ENCODE results near the gene ZBTB42. TPM values are rescaled to one million over a fixed set of nuclear protein-coding genes. Genes with fewer than 3 reads are reported as not detected.

Gene ZBTB42
- total RNA-seq, 2 experiments from 2014 or later: 1.3 TPM

DNA sequence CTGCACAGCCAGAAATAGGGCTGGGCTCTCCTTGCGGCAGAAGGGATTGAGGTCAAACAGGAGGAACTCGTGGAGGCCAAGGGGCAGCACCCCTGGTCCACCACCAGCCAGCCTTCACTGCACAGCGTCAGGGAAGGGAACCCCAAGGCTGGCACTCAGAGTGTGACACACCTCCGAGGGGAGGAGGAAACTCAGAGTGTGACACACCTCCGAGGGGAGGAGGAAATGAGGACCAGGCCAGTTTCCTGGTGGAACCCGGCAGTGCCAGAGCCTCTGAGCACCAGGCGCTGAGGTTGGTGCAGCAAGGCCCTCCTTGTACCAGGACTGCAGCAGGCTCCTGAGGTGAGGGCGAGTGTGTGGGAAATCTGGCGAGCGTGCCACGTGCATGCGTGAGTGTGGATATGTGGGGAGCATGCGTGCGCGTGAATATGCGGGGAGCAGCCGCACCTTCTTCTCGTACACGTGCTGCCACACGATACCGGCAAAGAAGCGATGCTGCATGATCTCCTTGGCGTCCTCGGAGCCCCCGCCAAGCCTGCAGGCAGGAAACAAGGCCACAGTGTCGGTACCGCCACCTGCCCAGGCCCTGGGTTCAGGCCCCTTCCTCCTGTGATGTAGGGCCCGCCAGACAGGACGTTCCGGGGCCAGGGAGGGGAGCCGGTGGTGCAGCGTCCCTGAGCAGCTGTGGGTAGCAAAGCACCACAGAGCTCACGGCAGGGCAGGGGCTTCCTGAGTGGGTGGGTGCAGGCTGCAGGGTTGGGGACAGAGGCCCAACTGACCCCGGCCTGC, 28.8 kb upstream of the ZBTB42 start:
- no peak for ATAC-seq
- Mint-ChIP-seq H3K27ac (no peak overlapping the region), H3K27me3 (no peaks in the 10 kb centered on the region)

DNA sequence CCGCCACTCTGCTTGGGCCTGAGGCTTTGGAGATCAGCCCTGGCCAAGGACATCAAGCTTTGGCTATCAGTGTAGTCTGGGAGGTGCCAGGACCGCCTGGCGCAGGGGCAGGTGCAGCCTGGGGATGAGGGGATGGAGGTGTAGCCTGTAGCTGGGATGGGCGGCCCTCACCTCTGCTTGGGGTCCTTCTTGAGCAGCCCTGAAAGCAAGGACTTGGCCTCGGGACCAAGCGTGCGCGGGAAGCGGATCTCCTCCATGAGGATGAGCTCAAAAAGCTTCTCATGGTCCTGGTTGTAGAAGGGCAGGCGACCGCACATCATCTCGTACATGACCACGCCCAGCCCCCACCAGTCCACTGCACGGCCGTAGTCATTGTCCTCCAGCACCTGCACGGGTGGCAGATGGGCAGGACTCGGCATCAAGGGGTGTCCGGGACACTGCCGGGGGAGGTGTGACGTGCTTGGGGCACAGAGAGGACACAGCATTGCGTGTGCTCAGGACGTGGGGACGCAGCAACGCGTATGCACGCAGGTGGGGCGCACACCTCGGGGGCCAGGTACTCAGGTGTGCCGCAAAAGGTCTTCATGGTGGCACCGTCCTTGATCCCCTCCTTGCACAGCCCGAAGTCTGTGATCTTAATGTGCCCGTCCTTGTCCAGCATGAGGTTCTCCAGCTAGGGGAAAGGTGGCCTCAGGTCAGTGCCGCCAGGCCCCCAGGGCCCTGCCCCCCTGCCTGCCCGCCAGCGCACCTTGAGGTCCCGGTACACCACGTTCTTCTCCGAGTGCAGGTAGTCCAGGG, 28.0 kb upstream of the ZBTB42 start:
- Mint-ChIP-seq H3K9me3 (peaks cover 4% of the 10 kb centered on the region), H3K27me3 (no peaks in the 10 kb centered on the region), H3K27ac (no peak overlapping the region), H3K4me1 (ENCODE audit: low read depth) (peaks cover 10% of the 10 kb centered on the region), H3K4me3 (no peak overlapping the region), H3K36me3 (ENCODE audit: low read depth) (peaks cover 38% of the 10 kb centered on the region)
- ATAC-seq: no peak
- intact Hi-C loops (cut with micrococcal nuclease): no loop called here
- TF ChIP-seq CTCF (IDR thresholded peaks at IDR 0.05): no peak
- ChIA-PET POLR2A (no interaction called here), CTCF (interaction anchor here (5.6 kb wide), 1 partner anchor 54 kb away, joined by 79 read pairs; no protein-coding TSS in a partner anchor)
- no peak for DNase-seq

More for the DNA sequence above, 28.8 kb upstream of the ZBTB42 start:
- H3K4me1 Mint-ChIP-seq (ENCODE audit: low read depth): peaks cover 10% of the 10 kb centered on the region
- H3K9me3 Mint-ChIP-seq: peaks cover 4% of the 10 kb centered on the region
- TF ChIP-seq CTCF (IDR thresholded peaks at IDR 0.05): no peak
- CTCF ChIA-PET: interaction anchor here (5.6 kb wide), 1 partner anchor 54 kb away, joined by 79 read pairs; no protein-coding TSS in a partner anchor
- intact Hi-C loops (cut with micrococcal nuclease): no loop called here
- POLR2A ChIA-PET: interaction anchor here (0.5 kb wide), 1 partner anchor 726 kb away, joined by 3 read pairs; no protein-coding TSS in a partner anchor
- DNase-seq: no peak
- no peak overlapping the region for H3K4me3 Mint-ChIP-seq
- H3K36me3 Mint-ChIP-seq (ENCODE audit: low read depth): peaks cover 36% of the 10 kb centered on the region

- ChIA-PET POLR2A (no interaction called here), CTCF (no interaction called here)
- no peaks in the 10 kb centered on the region for H3K27me3 Mint-ChIP-seq
- H3K27ac Mint-ChIP-seq: no peak overlapping the region
- H3K4me3 Mint-ChIP-seq: no peak overlapping the region
- no peak for TF ChIP-seq CTCF (IDR thresholded peaks at IDR 0.05)
- DNase-seq (no peak), ATAC-seq (no peak)
- peaks cover 4% of the 10 kb centered on the region for H3K9me3 Mint-ChIP-seq
- H3K4me1 Mint-ChIP-seq (ENCODE audit: low read depth): peaks cover 8% of the 10 kb centered on the region
- H3K36me3 Mint-ChIP-seq (ENCODE audit: low read depth): peaks cover 38% of the 10 kb centered on the region
- intact Hi-C loops (cut with micrococcal nuclease): no loop called here
Observed at GRCh38 chr14:104773505-104774452, 27.1 kb upstream of the ZBTB42 start.

DNA sequence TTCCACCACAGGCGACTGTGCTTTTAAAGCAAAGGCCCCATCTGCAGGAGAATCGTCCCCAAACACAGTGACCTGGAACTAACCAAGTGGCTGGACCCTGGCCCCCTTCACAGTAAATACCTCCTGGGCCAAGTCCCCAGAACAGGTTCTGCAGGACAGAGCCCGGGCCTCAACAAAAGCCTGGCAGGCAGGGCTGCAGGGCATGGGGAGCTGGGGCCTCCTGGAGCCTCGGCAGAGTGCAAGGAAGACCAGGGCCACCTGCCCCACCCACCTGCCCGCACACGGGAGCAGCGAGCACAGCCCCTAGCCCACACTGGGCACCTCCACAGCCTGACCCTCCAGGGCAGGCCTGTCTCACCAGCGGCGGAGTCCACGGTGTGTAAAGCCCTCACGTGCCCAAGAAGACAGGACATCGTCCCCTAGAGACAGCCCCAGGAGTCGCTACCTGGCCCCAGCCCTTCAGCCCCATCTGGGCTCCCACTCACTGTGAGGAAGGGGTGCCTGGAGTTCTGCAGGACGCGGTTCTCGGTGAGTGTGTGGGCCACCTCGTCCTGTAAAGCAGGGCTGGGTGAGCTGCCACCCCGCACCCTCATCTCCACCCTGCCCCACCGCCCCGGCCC, 26.3 kb upstream of the ZBTB42 start:
- ChIA-PET CTCF (no interaction called here), POLR2A (no interaction called here)
- Mint-ChIP-seq H3K9me3 (peaks cover 4% of the 10 kb centered on the region), H3K27ac (no peak overlapping the region), H3K36me3 (ENCODE audit: low read depth) (peaks cover 37% of the 10 kb centered on the region), H3K4me1 (ENCODE audit: low read depth) (peaks cover 3% of the 10 kb centered on the region), H3K4me3 (no peak overlapping the region), H3K27me3 (no peaks in the 10 kb centered on the region)
- DNase-seq (no peak), ATAC-seq (no peak)
- intact Hi-C loops (cut with micrococcal nuclease): no loop called here
- TF ChIP-seq CTCF (IDR thresholded peaks at IDR 0.05): no peak

Measured in activated CD8-positive, alpha-beta T cell treated with anti-CD3 and anti-CD28 coated beads for 36 hours (primary cell).